Nephron progenitor cell (in vitro differentiated cells): ENCODE data around the gene SNTG2.

Experiments used
- DNase-seq: peaks from one replicate; pipeline ENCODE4 v3.0.0; 2021
- H3K27ac Mint-ChIP-seq: 2 replicates; pipeline ENCODE4 v1.8.0; 2021; ENCODE audit warnings: mild to moderate bottlenecking, moderate library complexity, mixed read lengths
- H3K27me3 Mint-ChIP-seq: 2 replicates; pipeline ENCODE4 v1.8.0; 2021; ENCODE audit warnings: mild to moderate bottlenecking, low read depth, mixed read lengths; ENCODE audit not compliant: poor library complexity
- H3K36me3 Mint-ChIP-seq: 2 replicates; pipeline ENCODE4 v1.8.0; 2021; ENCODE audit warnings: low read depth, mixed read lengths
- H3K4me1 Mint-ChIP-seq: 2 replicates; pipeline ENCODE4 v1.8.0; 2021; ENCODE audit warnings: mixed read lengths
- H3K4me3 Mint-ChIP-seq: 2 replicates; pipeline ENCODE4 v1.8.0; 2021; ENCODE audit warnings: mild to moderate bottlenecking, moderate library complexity, mixed read lengths
- H3K9me3 Mint-ChIP-seq: 2 replicates; pipeline ENCODE4 v1.8.0; 2021; ENCODE audit warnings: mild to moderate bottlenecking, moderate library complexity, mixed read lengths
- CTCF ChIP-seq: fragments of 200-600 bp; sonication (generic); IDR thresholded peaks from 2 replicates; pipeline ENCODE4 v1.5.0; 2021; ENCODE audit warnings: antibody characterized with exemption

Gene SNTG2

GRCh38 chr2:1402064-1402463, 451.4 kb downstream of the SNTG2 start:
- peaks cover 6% of the 10 kb centered on the region for H3K4me1 Mint-ChIP-seq
- H3K27ac Mint-ChIP-seq, result no peak overlapping the region
- peaks cover 29% of the 10 kb centered on the region for H3K27me3 Mint-ChIP-seq
- TF ChIP-seq CTCF, result no peak
- H3K4me3 Mint-ChIP-seq, result no peak overlapping the region
- H3K9me3 Mint-ChIP-seq, result no peaks in the 10 kb centered on the region
- no peak for DNase-seq
- no peaks in the 10 kb centered on the region for H3K36me3 Mint-ChIP-seq

GRCh38 chr2:1403565-1403964, 452.9 kb downstream of the SNTG2 start:
- no peaks in the 10 kb centered on the region for H3K9me3 Mint-ChIP-seq
- no peak overlapping the region for H3K27ac Mint-ChIP-seq
- H3K4me1 Mint-ChIP-seq, result peaks cover 18% of the 10 kb centered on the region
- H3K36me3 Mint-ChIP-seq, result no peaks in the 10 kb centered on the region
- TF ChIP-seq CTCF, result no peak
- H3K4me3 Mint-ChIP-seq, result no peak overlapping the region
- DNase-seq, result no peak
- peaks cover 26% of the 10 kb centered on the region for H3K27me3 Mint-ChIP-seq

- no peaks in the 10 kb centered on the region for H3K36me3 Mint-ChIP-seq
- no peaks in the 10 kb centered on the region for H3K9me3 Mint-ChIP-seq
- no peak for DNase-seq
- no peak overlapping the region for H3K27ac Mint-ChIP-seq
- peaks cover 22% of the 10 kb centered on the region for H3K4me1 Mint-ChIP-seq
- H3K27me3 Mint-ChIP-seq, result peaks cover 28% of the 10 kb centered on the region
- TF ChIP-seq CTCF, result no peak
- no peak overlapping the region for H3K4me3 Mint-ChIP-seq
Observed at GRCh38 chr2:1405124-1405523, 454.5 kb downstream of the SNTG2 start.

DNA sequence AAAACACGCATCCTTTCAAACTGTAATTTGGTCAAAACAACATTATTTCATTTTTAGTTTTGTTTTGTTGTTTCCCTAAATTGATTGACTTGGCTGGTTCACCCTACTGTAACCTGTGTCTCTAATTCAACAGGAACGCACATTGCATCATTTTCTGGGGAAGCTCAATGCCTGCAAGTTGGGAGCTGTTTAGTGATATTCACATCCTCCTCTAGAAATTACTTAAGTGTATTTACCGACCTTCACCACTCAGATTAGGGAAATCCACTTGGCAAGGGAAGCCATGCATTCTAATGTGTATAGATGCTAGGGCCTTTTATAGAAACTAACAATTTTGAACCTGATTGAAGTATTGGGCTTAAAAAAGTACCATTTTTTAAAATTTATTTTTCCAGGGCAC, 455.3 kb downstream of the SNTG2 start:
- Mint-ChIP-seq H3K4me3 (no peak overlapping the region), H3K9me3 (no peaks in the 10 kb centered on the region), H3K27ac (no peak overlapping the region), H3K27me3 (peaks cover 30% of the 10 kb centered on the region), H3K36me3 (no peaks in the 10 kb centered on the region), H3K4me1 (peaks cover 22% of the 10 kb centered on the region)
- no peak for DNase-seq
- no peak for TF ChIP-seq CTCF

- no peak for DNase-seq
- TF ChIP-seq CTCF, result no peak
- no peak overlapping the region for H3K27ac Mint-ChIP-seq
- no peaks in the 10 kb centered on the region for H3K9me3 Mint-ChIP-seq
- H3K36me3 Mint-ChIP-seq, result no peaks in the 10 kb centered on the region
- peaks cover 26% of the 10 kb centered on the region for H3K27me3 Mint-ChIP-seq
- H3K4me3 Mint-ChIP-seq, result no peak overlapping the region
- H3K4me1 Mint-ChIP-seq, result peaks cover 25% of the 10 kb centered on the region
Observed at GRCh38 chr2:1406434-1406833, 455.8 kb downstream of the SNTG2 start.

DNA sequence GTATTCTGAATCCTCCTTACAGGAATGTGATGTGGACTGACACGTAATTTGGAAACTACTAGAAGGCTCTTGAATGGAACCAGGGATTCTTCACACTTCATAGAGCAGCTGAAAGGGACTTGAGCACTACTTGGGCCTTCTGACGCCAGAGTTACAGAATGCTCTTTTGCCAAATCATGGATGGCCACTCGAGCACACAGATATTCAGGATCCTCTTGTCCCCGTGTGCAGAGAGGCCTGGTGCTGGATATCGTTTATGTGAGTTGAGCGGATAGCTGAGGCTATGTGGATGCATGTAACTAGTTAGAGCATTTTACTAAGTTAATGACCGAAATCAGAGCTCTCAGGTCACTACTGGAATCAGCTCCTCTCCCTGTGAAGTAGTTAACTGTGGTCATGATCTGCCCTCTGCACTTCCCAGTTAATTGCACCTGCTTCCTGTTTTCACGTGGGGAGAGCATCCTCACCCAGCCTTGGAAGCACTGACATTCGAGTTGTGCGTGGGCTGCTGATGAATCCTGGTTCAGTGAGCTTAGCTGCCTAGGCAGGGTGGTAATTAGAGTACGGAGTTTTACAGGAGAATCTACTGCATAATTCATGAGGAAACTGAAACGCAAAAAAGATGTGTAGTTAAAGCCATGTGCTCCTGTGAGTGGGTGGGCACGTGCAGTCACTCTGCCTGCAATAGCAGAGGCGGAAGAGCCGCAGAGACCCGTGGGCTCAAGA, 457.5 kb downstream of the SNTG2 start:
- Mint-ChIP-seq H3K4me3 (no peak overlapping the region), H3K9me3 (peaks cover 9% of the 10 kb centered on the region), H3K4me1 (peaks cover 42% of the 10 kb centered on the region)

More for the DNA sequence above, 457.5 kb downstream of the SNTG2 start:
- no peak for TF ChIP-seq CTCF
- H3K27ac Mint-ChIP-seq, result peak overlapping the region; percentile 92
- DNase-seq, result no peak
- H3K36me3 Mint-ChIP-seq, result no peaks in the 10 kb centered on the region
- H3K27me3 Mint-ChIP-seq, result peaks cover 23% of the 10 kb centered on the region
